Caco-2 (cell line): ENCODE measurements around the gene CCDC112. TPM values are rescaled to one million over a fixed set of nuclear protein-coding genes. Genes with fewer than 3 reads are reported as not detected.

Experiments
- BruUV-seq: library from RNA; stranded (reverse); fragments of 400-500 nt; replicated peaks from 2 replicates; lab custom pipeline; 2021; lab: Mats Ljungman, UMichigan
- CTCF ChIA-PET: fragments of 300-600 bp; sonication (Branson Sonifier 250); formaldehyde crosslinking; loops from one replicate; lab custom pipeline; 2022; ENCODE audit warnings: antibody characterized with exemption; lab: Charles Lee
- POLR2A ChIA-PET: fragments of 300-600 bp; sonication (Branson Sonifier 250); formaldehyde crosslinking; loops from one replicate; lab custom pipeline; 2022; ENCODE audit warnings: antibody characterized with exemption; lab: Charles Lee
- DNase-seq, 2 experiments: peaks; one replicate each; pipeline versions ENCODE4 v3.0.0 to v3.0.0-alpha.2; 2020 to 2022
- H3K27me3 ChIP-seq: replicated peaks from 2 replicates; pipeline ENCODE4 v1.6.0; 2011; ENCODE audit warnings: low read length; ENCODE audit not compliant: control insufficient read depth, insufficient read depth
- H3K36me3 ChIP-seq: 2 replicates; pipeline ENCODE4 v1.5.1; 2011; ENCODE audit warnings: low read length; ENCODE audit not compliant: control insufficient read depth, insufficient read depth
- H3K4me1 ChIP-seq: fragments of 250-450 bp; sonication (Bioruptor Pico); 2 replicates; pipeline ENCODE4 v1.5.1; 2020; ENCODE audit warnings: mild to moderate bottlenecking
- H3K4me3 ChIP-seq: 2 replicates; pipeline ENCODE4 v1.5.1; 2011; ENCODE audit warnings: low read depth, mild to moderate bottlenecking, control low read depth, low read length
- H3K9me3 ChIP-seq: fragments of 250-450 bp; sonication (Bioruptor Pico); 2 replicates; pipeline ENCODE4 v1.5.1; 2020; ENCODE audit warnings: mild to moderate bottlenecking, moderate library complexity
- H3K27ac Mint-ChIP-seq: one replicate; pipeline ENCODE4 v1.8.0; 2022; ENCODE audit warnings: mixed read lengths; ENCODE audit not compliant: unreplicated experiment
- H3K27me3 Mint-ChIP-seq: one replicate; pipeline ENCODE4 v1.8.0; 2022; ENCODE audit warnings: mixed read lengths; ENCODE audit not compliant: insufficient read depth, unreplicated experiment
- H3K36me3 Mint-ChIP-seq: one replicate; pipeline ENCODE4 v1.8.0; 2022; ENCODE audit warnings: mild to moderate bottlenecking, mixed read lengths; ENCODE audit not compliant: insufficient read depth, unreplicated experiment
- H3K4me1 Mint-ChIP-seq: one replicate; pipeline ENCODE4 v1.8.0; 2022; ENCODE audit warnings: low read depth, mixed read lengths; ENCODE audit not compliant: unreplicated experiment
- H3K4me3 Mint-ChIP-seq: one replicate; pipeline ENCODE4 v1.8.0; 2022; ENCODE audit warnings: mild to moderate bottlenecking, moderate library complexity, mixed read lengths; ENCODE audit not compliant: unreplicated experiment
- H3K9me3 Mint-ChIP-seq: one replicate; pipeline ENCODE4 v1.8.0; 2022; ENCODE audit warnings: mixed read lengths; ENCODE audit not compliant: unreplicated experiment
- CTCF ChIP-seq, 2 experiments: fragments of 200-600 bp in 1 of 2; IDR thresholded peaks; 1 replicate in 1 of 2; 2 replicates in 1 of 2; pipeline versions ENCODE4 v1.5.1 to v1.8.0; 2011 to 2022; ENCODE audit warnings: antibody characterized with exemption in 1 of 2, control low read depth in 1 of 2, inconsistent platforms in 1 of 2, low read depth in 1 of 2, low read length in 1 of 2, mild to moderate bottlenecking in 1 of 2, moderate library complexity in 1 of 2; ENCODE audit not compliant: insufficient read depth in 1 of 2, severe bottlenecking in 1 of 2, unreplicated experiment in 1 of 2
- intact Hi-C: fragments of 100-400 bp; cut with micrococcal nuclease; formaldehyde crosslinking; loops from one replicate; pipeline ENCODE4 v1.10.0; 2022; ENCODE audit not compliant: unreplicated experiment
- total RNA-seq: library from RNA; stranded (reverse); gene quantifications from 2 replicates; pipeline ENCODE4 v1.2.3, GENCODE V29; 2022

CCDC112 gene
- total RNA-seq, 1 experiment from 2014 or later: 2.9 TPM

DNA sequence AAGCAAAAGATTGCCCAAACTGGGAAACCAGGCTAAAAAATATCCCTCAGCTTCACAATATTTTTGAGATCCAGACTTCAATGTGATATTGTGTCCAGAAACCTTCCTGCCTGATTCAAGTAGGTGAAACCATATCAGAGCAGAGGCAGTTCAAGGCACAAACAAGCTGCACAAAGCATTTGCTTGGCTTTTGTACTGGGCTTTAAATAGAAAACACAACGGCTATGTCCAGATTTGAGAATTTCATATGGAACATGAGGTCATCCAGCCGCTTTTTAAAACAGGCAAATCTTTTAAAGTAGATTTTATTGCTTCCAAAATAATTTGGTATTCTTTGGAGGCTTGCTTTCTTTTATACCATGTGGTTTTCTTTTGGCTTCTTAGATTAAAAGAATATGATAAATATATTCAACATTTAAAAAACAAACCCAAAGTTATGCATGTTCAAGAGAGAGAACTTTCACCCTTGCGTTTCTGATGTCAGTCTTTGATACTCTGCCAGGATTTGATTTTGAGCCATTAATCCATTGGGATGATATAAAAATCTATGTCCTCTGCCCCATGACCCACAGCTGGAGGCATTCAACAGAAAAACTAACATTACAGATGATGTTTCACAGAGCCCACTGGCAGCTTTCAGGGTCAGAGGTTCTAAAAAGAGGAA, 29.0 kb upstream of the CCDC112 start:
- intact Hi-C loops: no loop called here
- H3K4me1 Mint-ChIP-seq: no peaks in the 10 kb centered on the region
- no peaks in the 10 kb centered on the region for H3K9me3 ChIP-seq

DNA sequence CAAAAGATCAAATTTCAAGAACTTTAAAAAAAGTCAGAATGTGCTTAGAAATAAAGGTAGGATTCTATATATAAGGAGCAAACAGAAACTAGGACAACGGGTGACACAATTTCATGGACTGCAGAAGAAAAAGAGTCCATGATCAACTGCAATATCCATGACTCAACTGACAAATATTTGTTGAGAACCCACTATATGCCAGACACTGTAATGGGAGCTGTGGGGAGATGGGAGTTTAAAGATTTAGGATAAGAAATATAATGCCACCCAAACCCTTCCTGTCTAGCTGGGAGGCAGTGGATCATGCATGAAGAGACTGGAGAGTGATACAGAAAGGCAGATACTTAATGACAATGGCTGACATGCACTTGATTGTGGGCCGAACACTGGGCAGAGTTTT, 27.6 kb upstream of the CCDC112 start:
- DNase-seq: no peak
- CTCF ChIA-PET: no interaction called here
- Mint-ChIP-seq H3K36me3 (no peaks in the 10 kb centered on the region), H3K9me3 (no peaks in the 10 kb centered on the region), H3K4me1 (no peaks in the 10 kb centered on the region), H3K27me3 (peaks cover 11% of the 10 kb centered on the region), H3K27ac (no peak overlapping the region), H3K4me3 (no peak overlapping the region)
- TF ChIP-seq CTCF (IDR thresholded peaks at IDR 0.05; ENCODE audit: insufficient read depth in 1 of 2, low read depth in 1 of 2, low read length in 1 of 2, severe bottlenecking in 1 of 2, unreplicated experiment in 1 of 2): no peak
- intact Hi-C loops: no loop called here
- no peak overlapping the region for H3K4me3 ChIP-seq
- H3K27me3 ChIP-seq: no peaks in the 10 kb centered on the region; the same call in 1 of the 2 replicates
- POLR2A ChIA-PET: no interaction called here
- no peaks in the 10 kb centered on the region for H3K9me3 ChIP-seq
- no TSS peak for BruUV-seq
- no peaks in the 10 kb centered on the region for H3K4me1 ChIP-seq
- no peaks in the 10 kb centered on the region for H3K36me3 ChIP-seq

More for the DNA sequence above, 29.0 kb upstream of the CCDC112 start:
- TF ChIP-seq CTCF (IDR thresholded peaks at IDR 0.05; ENCODE audit: insufficient read depth in 1 of 2, low read depth in 1 of 2, low read length in 1 of 2, severe bottlenecking in 1 of 2, unreplicated experiment in 1 of 2): no peak
- no TSS peak for BruUV-seq
- H3K36me3 ChIP-seq: no peaks in the 10 kb centered on the region
- H3K27me3 ChIP-seq: no peaks in the 10 kb centered on the region
- no peaks in the 10 kb centered on the region for H3K36me3 Mint-ChIP-seq
- H3K27ac Mint-ChIP-seq: no peak overlapping the region
- POLR2A ChIA-PET: no interaction called here
- H3K9me3 Mint-ChIP-seq: no peaks in the 10 kb centered on the region
- no peak overlapping the region for H3K4me3 Mint-ChIP-seq
- CTCF ChIA-PET: no interaction called here
- peaks cover 6% of the 10 kb centered on the region for H3K27me3 Mint-ChIP-seq
- no peaks in the 10 kb centered on the region for H3K4me1 ChIP-seq
- H3K4me3 ChIP-seq: no peak overlapping the region
- no peak for DNase-seq

GRCh38 chr5:115322729-115323128, 26.3 kb upstream of the CCDC112 start:
- Mint-ChIP-seq H3K4me1 (no peaks in the 10 kb centered on the region), H3K27ac (no peak overlapping the region), H3K4me3 (no peak overlapping the region), H3K9me3 (no peaks in the 10 kb centered on the region), H3K36me3 (no peaks in the 10 kb centered on the region), H3K27me3 (peaks cover 13% of the 10 kb centered on the region)
- BruUV-seq: no TSS peak
- POLR2A ChIA-PET: no interaction called here
- Histone ChIP-seq H3K4me1 (no peaks in the 10 kb centered on the region), H3K9me3 (no peaks in the 10 kb centered on the region), H3K27me3 (no peaks in the 10 kb centered on the region; the same call in 1 of the 2 replicates), H3K4me3 (no peak overlapping the region), H3K36me3 (no peaks in the 10 kb centered on the region)
- intact Hi-C loops: no loop called here
- CTCF ChIA-PET: no interaction called here
- no peak for TF ChIP-seq CTCF (IDR thresholded peaks at IDR 0.05; ENCODE audit: insufficient read depth in 1 of 2, low read depth in 1 of 2, low read length in 1 of 2, severe bottlenecking in 1 of 2, unreplicated experiment in 1 of 2)
- no peak for DNase-seq
